ENCODE results near the gene USP10.

GRCh38 chr16:84650062-84650991 lies 49.5 kb upstream of the USP10 start:
- TF ChIP-seq CTCF (IDR thresholded peaks at IDR 0.05; ENCODE audit: low read depth, low read length, missing input control) (no peak), YY1 (IDR thresholded peaks at IDR 0.05) (no peak), GABPA (IDR thresholded peaks at IDR 0.05 in 1 of 2, conservative IDR thresholded peaks at IDR 0.05 in 1 of 2) (no peak), FOXA1 (IDR thresholded peaks at IDR 0.05) (no peak), RAD21 (IDR thresholded peaks at IDR 0.05) (no peak), REST (IDR thresholded peaks at IDR 0.05) (no peak), HNF4G (IDR thresholded peaks at IDR 0.05) (no peak), EGR1 (IDR thresholded peaks at IDR 0.05; ENCODE audit: low read depth in 2 of 2) (no peak), ATF3 (IDR thresholded peaks at IDR 0.05) (no peak), ZBTB33 (IDR thresholded peaks at IDR 0.05) (no peak), SP1 (IDR thresholded peaks at IDR 0.05) (no peak), MAX (IDR thresholded peaks at IDR 0.05) (no peak), FOXA2 (IDR thresholded peaks at IDR 0.05) (no peak), JUND (IDR thresholded peaks at IDR 0.05) (no peak)

Measured in liver (tissue), 3 donors.